ENCODE measurements around the gene AMN1. TPM values are rescaled to one million over a fixed set of nuclear protein-coding genes. Genes with fewer than 3 reads are reported as not detected.

Gene AMN1
- total and polyA plus RNA-seq, 2 of the 4 experiments (the other 2 are of a cell fraction): 3.4 to 5.2 TPM

GRCh38 chr12:31658471-31659086, 70.2 kb downstream of the AMN1 start:
- dilution Hi-C loops (cut with HindIII; ENCODE audit: low sequenced_read_pairs, unreplicated experiment) (no loop called here), intact Hi-C loops (cut with micrococcal nuclease) (loop anchor here (1.0 to 10.0 kb wide), 6 partner anchors 301 to 1096 kb away; partner anchors contain the start of genes RESF1 and YARS2), in situ Hi-C loops (cut with MboI; ENCODE audit: low sequenced_read_pairs) (loop anchor here (10.0 to 25.0 kb wide), 3 partner anchors 404 to 1029 kb away; partner anchors contain the start of gene DNM1L)
- POLR2A ChIA-PET (ENCODE audit: unreplicated experiment): no interaction called here
- H3K14ac ChIP-seq (replicated peaks; ENCODE audit: low read depth, low read length): peak overlapping the region; percentile 73; the same call in 1 of the 2 replicates
- 0 out of 2 replicates have a peak overlapping the region, but pooled peaks have one; percentile 2 for H2AK5ac ChIP-seq (ENCODE audit: low read depth, low read length)
- H3K4ac ChIP-seq (ENCODE audit: low read depth, low read length): peak overlapping the region; percentile 71
- H3K79me1 ChIP-seq (ENCODE audit: low read depth in 1 of 2, low read length in 2 of 2): peaks cover 0 to 5% of the 10 kb centered on the region in 2 experiments; a peak in 2 of 4 replicates
- peak overlapping the region; percentile 82 for H3K4me2 ChIP-seq (ENCODE audit: low read depth, low read length)
- no peak overlapping the region; the same call in 1 of the 2 replicates for H3K23ac ChIP-seq (ENCODE audit: low read depth, low read length)
- H3K27me3 ChIP-seq (ENCODE audit: control insufficient read depth, insufficient read depth, low read length): no peaks in the 10 kb centered on the region
- H2AK9ac ChIP-seq (replicated peaks; ENCODE audit: low read depth, low read length, poor library complexity): no peak overlapping the region
- CTCF ChIA-PET: interaction anchor here (0.9 kb wide), 1 partner anchor 31 kb away, joined by 4 read pairs; no protein-coding TSS in a partner anchor
- no peaks in the 10 kb centered on the region for H4K20me1 ChIP-seq (ENCODE audit: insufficient read depth, low read length)
- H4K5ac ChIP-seq (ENCODE audit: low read depth, low read length): peak overlapping the region; percentile 94
- H3K36me3 ChIP-seq (ENCODE audit: control insufficient read depth, insufficient read depth, low read length): no peaks in the 10 kb centered on the region
- no peaks in the 10 kb centered on the region for H3K9me3 ChIP-seq (ENCODE audit: control insufficient read depth, insufficient read depth, low read length)
- no TSS peak for BruUV-seq (replicated peaks)
- no peak overlapping the region for H2BK5ac ChIP-seq (ENCODE audit: low read depth, low read length, poor library complexity, severe bottlenecking)
- peaks cover 2% of the 10 kb centered on the region for H3K4me1 ChIP-seq (ENCODE audit: control insufficient read depth, insufficient read depth, low read length)
- H2BK15ac ChIP-seq (ENCODE audit: low read depth, low read length): no peak overlapping the region
- H3K18ac ChIP-seq (ENCODE audit: low read depth, low read length): no peak overlapping the region
- no peaks in the 10 kb centered on the region; the same call in 1 of the 2 replicates for H3K9me1 ChIP-seq (ENCODE audit: insufficient read depth, low read length)
- WGBS, 2 experiments (ENCODE audit: extremely low coverage in 2 of 2, insufficient read length in 1 of 2): no CpG with 5 or more reads among the region's 11 CpGs
- peak overlapping the region; percentile 64; the same call in 1 of the 2 replicates for H3K56ac ChIP-seq (ENCODE audit: extremely low read depth, insufficient read depth, low read length)
- peak overlapping the region; percentile 95 to 97 for H4K8ac ChIP-seq (ENCODE audit: low read depth in 2 of 2, low read length in 2 of 2)
- peak overlapping the region; percentile 65 for H4K91ac ChIP-seq (ENCODE audit: insufficient read depth, low read depth, low read length)
- peak overlapping the region; percentile 32; the same call in 1 of the 2 replicates for H3K27ac ChIP-seq (ENCODE audit: insufficient read depth, low read length)
- H3K9ac ChIP-seq (ENCODE audit: low read depth, low read length): peak overlapping the region; percentile 70
- no peak overlapping the region for H2BK20ac ChIP-seq (ENCODE audit: low read depth, low read length)
- DNase-seq: no peak
- H3K4me3 ChIP-seq (ENCODE audit: insufficient read depth, low read depth, low read length): peak overlapping the region; percentile 64
- ATAC-seq (ENCODE audit: low read depth): peak; percentile 4
- H2BK120ac ChIP-seq (ENCODE audit: low read depth, low read length): peak overlapping the region; percentile 2; the same call in 1 of the 2 replicates
- peak overlapping the region; percentile 99 for H2AFZ ChIP-seq (replicated peaks; ENCODE audit: low read length, poor library complexity)
- TF ChIP-seq RCOR1 (IDR thresholded peaks at IDR 0.05; ENCODE audit: insufficient replicate concordance, low read length) (no peak), SMC3 (IDR thresholded peaks at IDR 0.05; ENCODE audit: low read depth, low read length) (no peak), MAZ (IDR thresholded peaks at IDR 0.05; ENCODE audit: borderline replicate concordance, low read depth, low read length) (no peak), MAFK (IDR thresholded peaks at IDR 0.05; ENCODE audit: low read depth, low read length) (no peak), RAD21 (IDR thresholded peaks at IDR 0.05; ENCODE audit: low read length) (no peak), CHD1 (IDR thresholded peaks at IDR 0.05; ENCODE audit: low read depth, low read length) (no peak), CTCF (conservative IDR thresholded peaks at IDR 0.05; ENCODE audit: low read depth, low read length) (no peak), CEBPB (IDR thresholded peaks at IDR 0.05; ENCODE audit: low read depth, low read length) (no peak), NFE2L2 (IDR thresholded peaks at IDR 0.05; ENCODE audit: low read depth, low read length) (no peak), ELK1 (IDR thresholded peaks at IDR 0.05; ENCODE audit: borderline replicate concordance, low read depth, low read length) (no peak), POLR2A (IDR thresholded peaks at IDR 0.05; ENCODE audit: low read depth, low read length) (no peak), FOS (IDR thresholded peaks at IDR 0.05; ENCODE audit: low read depth, low read length) (no peak), RFX5 (IDR thresholded peaks at IDR 0.05; ENCODE audit: low read depth, low read length) (no peak), MXI1 (IDR thresholded peaks at IDR 0.05; ENCODE audit: borderline replicate concordance, low read depth, low read length) (no peak), BHLHE40 (IDR thresholded peaks at IDR 0.05; ENCODE audit: low read depth, low read length) (no peak)
